HFF-Myc (cell line): ENCODE data around the gene CASP8.

Experiments used
- DNase-seq: peaks from one replicate; pipeline ENCODE4 v3.0.0-alpha.2; 2011; ENCODE audit warnings: low read depth; ENCODE audit errors: extremely low read depth
- H3K4me3 ChIP-seq: replicated peaks from 2 replicates; pipeline ENCODE4 v1.5.1; 2011; ENCODE audit warnings: low read depth, mild to moderate bottlenecking, control low read depth, low read length
- CTCF ChIP-seq: IDR thresholded peaks from 2 replicates; pipeline ENCODE4 v1.5.1; 2012; ENCODE audit warnings: mild to moderate bottlenecking, low read depth, low read length, control low read depth; ENCODE audit errors: missing control alignments

CASP8 gene

GRCh38 chr2:201329409-201329808, 69.1 kb downstream of the CASP8 start:
- H3K4me3 ChIP-seq: no peak overlapping the region
- no peak for DNase-seq
- TF ChIP-seq CTCF: no peak
